Neural progenitor cell (in vitro differentiated cells): Measurements from ENCODE around the gene DNAJC13. TPM values are rescaled to one million over a fixed set of nuclear protein-coding genes. Genes with fewer than 3 reads are reported as not detected.

Experiments
- DNase-seq: peaks from one replicate; pipeline ENCODE4 v3.0.0-alpha.2; 2016; ENCODE audit warnings: low spot score
- H2AFZ ChIP-seq: fragments of 200-600 bp; sonication (generic); replicated peaks from 2 replicates; pipeline ENCODE4 v1.6.1; 2016; ENCODE audit warnings: antibody characterized with exemption
- H3F3A ChIP-seq: fragments of 200-600 bp; sonication (generic); 2 replicates; pipeline ENCODE4 v1.6.1; 2016; ENCODE audit warnings: antibody characterized with exemption, low read depth
- H3K27ac ChIP-seq: fragments of 200-600 bp; sonication (generic); 2 replicates; pipeline ENCODE4 v1.5.1; 2016; ENCODE audit warnings: mild to moderate bottlenecking
- H3K27me3 ChIP-seq: fragments of 200-600 bp; sonication (generic); 2 replicates; pipeline ENCODE4 v1.6.1; 2016; ENCODE audit warnings: mild to moderate bottlenecking, moderate library complexity
- H3K36me3 ChIP-seq: fragments of 200-600 bp; sonication (generic); 2 replicates; pipeline ENCODE4 v1.5.1; 2016
- H3K4me1 ChIP-seq: fragments of 200-600 bp; sonication (generic); 2 replicates; pipeline ENCODE4 v1.6.1; 2016; ENCODE audit warnings: mixed run types
- H3K4me2 ChIP-seq: fragments of 200-600 bp; sonication (generic); 2 replicates; pipeline ENCODE4 v1.6.1; 2016
- H3K4me3 ChIP-seq: fragments of 200-600 bp; sonication (generic); 2 replicates; pipeline ENCODE4 v1.5.1; 2016
- H3K79me2 ChIP-seq: fragments of 200-600 bp; sonication (generic); 2 replicates; pipeline ENCODE4 v1.6.1; 2016; ENCODE audit warnings: low read depth
- H3K9ac ChIP-seq: fragments of 200-600 bp; sonication (generic); 2 replicates; pipeline ENCODE4 v1.6.1; 2016
- H3K9me3 ChIP-seq: fragments of 200-600 bp; sonication (generic); 2 replicates; pipeline ENCODE4 v1.5.1; 2016; ENCODE audit warnings: low read depth
- H4K20me1 ChIP-seq: fragments of 200-600 bp; sonication (generic); 2 replicates; pipeline ENCODE4 v1.6.1; 2016; ENCODE audit warnings: low read depth
- H3K27ac Mint-ChIP-seq: 3 replicates; pipeline ENCODE4 v1.8.0; 2021; ENCODE audit warnings: mixed read lengths
- H3K27me3 Mint-ChIP-seq: 2 replicates; pipeline ENCODE4 v1.8.0; 2022; ENCODE audit warnings: low read depth, mild to moderate bottlenecking, inconsistent platforms, moderate library complexity, mixed read lengths; ENCODE audit not compliant: insufficient read depth
- H3K36me3 Mint-ChIP-seq: 3 replicates; pipeline ENCODE4 v1.8.0; 2021; ENCODE audit warnings: mixed read lengths
- H3K4me1 Mint-ChIP-seq: 3 replicates; pipeline ENCODE4 v1.8.0; 2021; ENCODE audit warnings: mixed read lengths
- H3K4me3 Mint-ChIP-seq: 3 replicates; pipeline ENCODE4 v1.8.0; 2021; ENCODE audit warnings: mild to moderate bottlenecking, moderate library complexity, mixed read lengths
- H3K9me3 Mint-ChIP-seq: 3 replicates; pipeline ENCODE4 v1.8.0; 2020; ENCODE audit warnings: mixed read lengths
- CTCF ChIP-seq: fragments of 200-600 bp; sonication (generic); IDR thresholded peaks from 2 replicates; pipeline ENCODE4 v1.5.1; 2017; ENCODE audit warnings: antibody characterized with exemption, mild to moderate bottlenecking
- EZH2 ChIP-seq: fragments of 200-600 bp; sonication (generic); IDR thresholded peaks from 2 replicates; pipeline ENCODE4 v1.6.1; 2017; ENCODE audit warnings: antibody characterized with exemption, mild to moderate bottlenecking, moderate library complexity
- EZH2phosphoT487 ChIP-seq: fragments of 200-600 bp; sonication (generic); IDR thresholded peaks from 2 replicates; pipeline ENCODE4 v1.6.1; 2017; ENCODE audit warnings: antibody characterized with exemption
- total RNA-seq: library from RNA; depleted of rRNA; stranded (reverse); fragments of >200 nt; gene quantifications from 2 replicates; pipeline ENCODE4 v1.2.3, GENCODE V29; 2015; ENCODE audit warnings: low replicate concordance

Gene DNAJC13
- total RNA-seq, 1 donor from 2014 or later, result 36.3 TPM

- Histone ChIP-seq H4K20me1 (no peaks in the 10 kb centered on the region), H3K27ac (no peak overlapping the region), H3K9ac (no peak overlapping the region), H3K36me3 (peaks cover 27% of the 10 kb centered on the region), H2AFZ (no peak overlapping the region), H3F3A (peaks cover 4% of the 10 kb centered on the region), H3K79me2 (no peaks in the 10 kb centered on the region), H3K4me2 (no peak overlapping the region), H3K9me3 (no peaks in the 10 kb centered on the region), H3K27me3 (no peaks in the 10 kb centered on the region), H3K4me3 (no peak overlapping the region), H3K4me1 (no peaks in the 10 kb centered on the region)
- Mint-ChIP-seq H3K4me3 (no peak overlapping the region), H3K27me3 (no peaks in the 10 kb centered on the region), H3K36me3 (peaks cover 34% of the 10 kb centered on the region), H3K4me1 (no peaks in the 10 kb centered on the region), H3K9me3 (no peaks in the 10 kb centered on the region), H3K27ac (no peak overlapping the region)
- no peak for DNase-seq
- TF ChIP-seq EZH2phosphoT487, result no peak
- no peak for TF ChIP-seq EZH2
Measured at GRCh38 chr3:132530624-132531023, 113.3 kb downstream of the DNAJC13 start.

DNA sequence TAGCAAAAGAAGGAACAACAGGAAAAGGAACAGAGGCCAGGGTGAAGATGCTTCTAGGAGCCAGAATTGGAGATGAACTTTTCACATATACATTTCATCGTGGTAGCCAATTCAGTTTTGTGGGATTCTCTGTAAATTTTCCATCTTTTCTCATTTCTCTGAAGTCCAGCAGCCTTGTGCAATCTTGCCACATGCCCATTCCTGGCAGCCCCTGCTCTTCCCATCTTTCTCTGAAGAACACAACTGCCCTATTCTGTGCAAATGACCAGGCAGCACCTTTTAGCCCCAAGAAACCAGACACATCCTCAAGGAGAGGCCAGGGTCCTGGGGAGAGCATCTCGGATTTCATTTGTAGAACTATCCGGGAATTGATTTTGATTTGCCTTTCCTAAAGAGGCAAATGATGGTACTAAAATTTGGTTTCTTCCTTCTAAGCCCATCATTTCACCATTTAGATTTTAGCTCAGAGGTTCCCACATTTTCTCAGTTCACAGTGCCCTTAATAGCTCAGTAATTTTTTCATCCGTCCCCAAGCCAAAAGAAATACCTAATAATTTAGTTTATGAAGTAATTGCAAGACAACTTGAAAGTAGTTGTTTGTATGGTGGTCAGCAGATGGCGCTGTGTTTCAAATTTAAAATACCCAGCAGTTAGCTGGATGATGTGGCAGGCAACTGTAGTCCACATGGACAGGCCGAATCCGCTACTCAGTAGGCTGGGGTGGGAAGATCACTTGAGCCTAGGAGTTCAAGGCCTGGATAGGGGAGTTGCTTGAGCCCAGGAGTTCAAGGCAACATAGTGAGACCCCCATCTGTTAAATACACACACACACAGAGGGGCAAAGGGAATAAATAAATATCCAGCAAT lies 118.5 kb downstream of the DNAJC13 start:
- Histone ChIP-seq H3K9me3 (no peaks in the 10 kb centered on the region), H3F3A (peaks cover 8% of the 10 kb centered on the region), H3K27me3 (no peaks in the 10 kb centered on the region), H2AFZ (no peak overlapping the region), H3K79me2 (no peaks in the 10 kb centered on the region), H3K27ac (peak overlapping the region; percentile 15), H3K4me3 (no peak overlapping the region), H4K20me1 (peaks cover 10% of the 10 kb centered on the region), H3K9ac (no peak overlapping the region), H3K4me1 (no peaks in the 10 kb centered on the region), H3K36me3 (peaks cover 5% of the 10 kb centered on the region), H3K4me2 (no peak overlapping the region)
- H3K4me1 Mint-ChIP-seq, result no peaks in the 10 kb centered on the region
- H3K9me3 Mint-ChIP-seq, result no peaks in the 10 kb centered on the region
- DNase-seq, result peak; percentile 72
- no peaks in the 10 kb centered on the region for H3K27me3 Mint-ChIP-seq
- H3K4me3 Mint-ChIP-seq, result no peak overlapping the region
- H3K36me3 Mint-ChIP-seq, result peaks cover 15% of the 10 kb centered on the region
- H3K27ac Mint-ChIP-seq, result no peak overlapping the region
- peak; percentile 86 for TF ChIP-seq CTCF
- no peak for TF ChIP-seq EZH2phosphoT487

DNA sequence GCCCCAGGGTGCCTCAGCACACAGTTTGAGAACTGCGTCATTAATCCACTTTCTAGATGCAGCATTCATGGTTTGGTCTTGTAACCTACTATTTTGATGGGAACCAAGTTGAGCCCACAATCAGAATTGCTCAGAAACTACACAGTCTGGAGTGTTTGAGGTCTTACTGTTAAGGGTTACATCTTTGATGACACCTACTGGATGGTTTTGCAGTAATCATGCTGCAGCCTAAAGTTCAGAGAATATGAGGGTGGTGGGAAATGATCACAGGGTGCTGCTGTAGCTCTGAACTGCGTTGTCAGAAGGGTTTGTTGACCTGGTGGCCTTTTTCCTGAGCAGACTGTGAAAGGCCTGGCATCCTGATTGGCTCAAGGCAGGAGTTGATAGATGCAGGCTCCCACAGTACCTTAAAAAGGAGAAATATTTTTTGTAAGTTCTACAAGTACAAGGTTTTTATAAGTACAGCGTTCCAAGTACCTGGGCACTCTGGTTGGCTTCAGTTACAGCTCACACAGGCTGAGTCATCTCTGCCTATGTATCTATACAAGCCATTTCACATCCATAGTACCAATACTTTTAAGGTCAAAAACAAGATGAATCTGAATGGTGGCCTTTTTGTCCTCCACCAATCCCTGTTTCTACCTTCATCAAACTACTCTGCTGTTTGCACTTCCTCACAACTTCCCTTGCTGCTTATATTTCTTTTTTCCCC lies 119.3 kb downstream of the DNAJC13 start:
- H4K20me1 ChIP-seq, result peaks cover 10% of the 10 kb centered on the region
- Mint-ChIP-seq H3K36me3 (peaks cover 17% of the 10 kb centered on the region), H3K27me3 (no peaks in the 10 kb centered on the region), H3K4me1 (no peaks in the 10 kb centered on the region), H3K9me3 (no peaks in the 10 kb centered on the region), H3K4me3 (no peak overlapping the region), H3K27ac (no peak overlapping the region)
- no peaks in the 10 kb centered on the region for H3K36me3 ChIP-seq
- no peaks in the 10 kb centered on the region for H3K27me3 ChIP-seq
- H3K9me3 ChIP-seq, result no peaks in the 10 kb centered on the region
- no peak overlapping the region for H2AFZ ChIP-seq
- no peak for DNase-seq
- no peaks in the 10 kb centered on the region for H3K79me2 ChIP-seq
- H3F3A ChIP-seq, result peaks cover 8% of the 10 kb centered on the region
- no peak overlapping the region for H3K9ac ChIP-seq
- no peaks in the 10 kb centered on the region for H3K4me1 ChIP-seq
- H3K27ac ChIP-seq, result no peak overlapping the region
- no peak overlapping the region for H3K4me2 ChIP-seq
- TF ChIP-seq EZH2phosphoT487 (no peak), CTCF (no peak), EZH2 (no peak)
- no peak overlapping the region for H3K4me3 ChIP-seq
